OCI-LY1 (cell line): ENCODE data around the gene EFCC1.

Experiments used
- H2AFZ ChIP-seq: fragments of 200-600 bp; sonication (generic), shearing (Covaris generic); 2 replicates; pipeline ENCODE4 v1.6.0; 2014; ENCODE audit warnings: antibody characterized with exemption, mild to moderate bottlenecking, low read length
- H3F3A ChIP-seq: fragments of 200-600 bp; sonication (generic), shearing (Covaris generic); 2 replicates; pipeline ENCODE4 v1.6.0; 2014; ENCODE audit warnings: mild to moderate bottlenecking, antibody characterized with exemption, low read length, moderate library complexity; ENCODE audit not compliant: insufficient read depth
- H3K27ac ChIP-seq: fragments of 200-600 bp; sonication (generic); 2 replicates; pipeline ENCODE4 v1.5.1; 2014; ENCODE audit warnings: low read length, mixed run types, mild to moderate bottlenecking, low read depth; ENCODE audit not compliant: poor library complexity, severe bottlenecking
- H3K27me3 ChIP-seq: fragments of 200-600 bp; sonication (generic); 2 replicates; pipeline ENCODE4 v1.6.0; 2014; ENCODE audit warnings: antibody characterized with exemption, mild to moderate bottlenecking, low read length, moderate library complexity; ENCODE audit not compliant: insufficient read depth
- H3K36me3 ChIP-seq: fragments of 200-600 bp; sonication (generic); 2 replicates; pipeline ENCODE4 v1.6.1; 2014; ENCODE audit warnings: mild to moderate bottlenecking, antibody characterized with exemption, low read length, moderate library complexity, mixed read lengths; ENCODE audit not compliant: insufficient read depth
- H3K4me1 ChIP-seq: fragments of 200-600 bp; sonication (generic); 2 replicates; pipeline ENCODE4 v1.5.1; 2014; ENCODE audit warnings: mild to moderate bottlenecking, low read length, moderate library complexity; ENCODE audit not compliant: insufficient read depth, severe bottlenecking
- H3K4me2 ChIP-seq: fragments of 200-600 bp; sonication (generic), shearing (Covaris generic); 2 replicates; pipeline ENCODE4 v1.6.1; 2014; ENCODE audit warnings: low read length
- H3K4me3 ChIP-seq: fragments of 200-600 bp; sonication (generic); 2 replicates; pipeline ENCODE4 v1.5.1; 2014; ENCODE audit warnings: low read length, low read depth, mild to moderate bottlenecking, mixed read lengths; ENCODE audit not compliant: poor library complexity, severe bottlenecking
- H3K79me2 ChIP-seq: fragments of 200-600 bp; shearing (Covaris generic); 2 replicates; pipeline ENCODE4 v1.6.1; 2016; ENCODE audit warnings: mixed run types, low read length, mixed read lengths; ENCODE audit not compliant: insufficient read depth
- H3K9ac ChIP-seq: fragments of 200-600 bp; sonication (generic), shearing (Covaris generic); 2 replicates; pipeline ENCODE4 v1.6.1; 2014; ENCODE audit warnings: mild to moderate bottlenecking, low read length, mixed read lengths
- H3K9me2 ChIP-seq: fragments of 200-600 bp; sonication (generic), shearing (Covaris generic); 2 replicates; pipeline ENCODE4 v1.6.1; 2014; ENCODE audit warnings: low read depth, mild to moderate bottlenecking, low read length, mixed read lengths
- H3K9me3 ChIP-seq: fragments of 200-600 bp; shearing (Covaris generic); 2 replicates; pipeline ENCODE4 v1.6.1; 2014; ENCODE audit warnings: low read length, mixed read lengths
- H4K20me1 ChIP-seq: fragments of 200-600 bp; sonication (generic), shearing (Covaris generic); 2 replicates; pipeline ENCODE4 v1.6.0; 2016; ENCODE audit warnings: mild to moderate bottlenecking, low read length; ENCODE audit not compliant: insufficient read depth
- CTCF ChIP-seq: fragments of 200-600 bp; sonication (generic), shearing (Covaris generic); IDR thresholded peaks from 2 replicates; pipeline ENCODE4 v1.5.1; 2017; ENCODE audit warnings: mild to moderate bottlenecking, antibody characterized with exemption, low read length, moderate library complexity, mixed read lengths
- EZH2 ChIP-seq: fragments of 200-600 bp; sonication (generic), shearing (Covaris generic); IDR thresholded peaks from 2 replicates; pipeline ENCODE4 v1.8.0; 2017; ENCODE audit warnings: borderline replicate concordance, mixed run types, mild to moderate bottlenecking, antibody characterized with exemption, low read length, moderate library complexity, mixed read lengths

The EFCC1 gene

GRCh38 chr3:129027544-129027880 lies 26.4 kb downstream of the EFCC1 start:
- no peaks in the 10 kb centered on the region for H3K27me3 ChIP-seq
- H3K27ac ChIP-seq = no peak overlapping the region
- H3K36me3 ChIP-seq = no peaks in the 10 kb centered on the region; the same call in 1 of the 2 replicates
- no peaks in the 10 kb centered on the region for H4K20me1 ChIP-seq
- H3K9me3 ChIP-seq = no peaks in the 10 kb centered on the region
- H3K9ac ChIP-seq = peak overlapping the region; percentile 65
- H3K9me2 ChIP-seq = no peaks in the 10 kb centered on the region
- H3K79me2 ChIP-seq = no peaks in the 10 kb centered on the region
- H3K4me3 ChIP-seq = peak overlapping the region; percentile 63
- no peak for TF ChIP-seq CTCF
- no peak for TF ChIP-seq EZH2
- H3F3A ChIP-seq = no peaks in the 10 kb centered on the region
- H3K4me1 ChIP-seq = peaks cover 15% of the 10 kb centered on the region
- H3K4me2 ChIP-seq = peak overlapping the region; percentile 67
- peak overlapping the region; percentile 93 for H2AFZ ChIP-seq

GRCh38 chr3:129028866-129029265 lies 27.8 kb downstream of the EFCC1 start:
- H3K9me2 ChIP-seq = no peaks in the 10 kb centered on the region
- TF ChIP-seq EZH2 (no peak), CTCF (no peak)
- no peaks in the 10 kb centered on the region for H3K79me2 ChIP-seq
- H3K9me3 ChIP-seq = no peaks in the 10 kb centered on the region
- H3K4me3 ChIP-seq = no peak overlapping the region
- H3F3A ChIP-seq = no peaks in the 10 kb centered on the region
- H3K36me3 ChIP-seq = no peaks in the 10 kb centered on the region; the same call in 1 of the 2 replicates
- H3K27ac ChIP-seq = no peak overlapping the region
- no peak overlapping the region for H3K9ac ChIP-seq
- peaks cover 15% of the 10 kb centered on the region for H3K4me1 ChIP-seq
- H4K20me1 ChIP-seq = no peaks in the 10 kb centered on the region
- H2AFZ ChIP-seq = no peak overlapping the region
- no peaks in the 10 kb centered on the region for H3K27me3 ChIP-seq
- no peak overlapping the region for H3K4me2 ChIP-seq

GRCh38 chr3:129030611-129031010 lies 29.5 kb downstream of the EFCC1 start:
- Histone ChIP-seq H3K9ac (no peak overlapping the region), H4K20me1 (no peaks in the 10 kb centered on the region), H3K79me2 (no peaks in the 10 kb centered on the region), H3K9me3 (no peaks in the 10 kb centered on the region), H2AFZ (no peak overlapping the region), H3K4me1 (peaks cover 15% of the 10 kb centered on the region), H3F3A (no peaks in the 10 kb centered on the region), H3K27me3 (no peaks in the 10 kb centered on the region), H3K27ac (no peak overlapping the region), H3K4me3 (no peak overlapping the region), H3K36me3 (no peaks in the 10 kb centered on the region; the same call in 1 of the 2 replicates), H3K9me2 (no peaks in the 10 kb centered on the region), H3K4me2 (no peak overlapping the region)
- no peak for TF ChIP-seq CTCF
- no peak for TF ChIP-seq EZH2
